GM12878 (cell line): ENCODE measurements around the gene CDPF1. TPM values are rescaled to one million over a fixed set of nuclear protein-coding genes. Genes with fewer than 3 reads are reported as not detected.

Source experiments
- ATAC-seq: fragments of 200-7000 bp; cut with Tn5 transposase; 3 replicates; pipeline ENCODE4 v1.9.1; 2020; ENCODE audit warnings: mild to moderate bottlenecking, moderate library complexity
- BruUV-seq: library from RNA; stranded (reverse); fragments of 400-500 nt; replicated peaks from 2 replicates; lab custom pipeline; 2021; lab: Mats Ljungman, UMichigan
- CTCF ChIA-PET: fragments of 300-600 bp; sonication (Branson Sonifier 250); formaldehyde crosslinking; extraction: SDS; loops from one replicate; lab custom pipeline; 2021; ENCODE audit warnings: inconsistent platforms; lab: Yijun Ruan, JAX
- POLR2A ChIA-PET: fragments of 350-600 bp; formaldehyde crosslinking; extraction: SDS; loops from one replicate; lab custom pipeline; 2021; ENCODE audit warnings: inconsistent platforms; lab: Charles Lee
- RAD21 ChIA-PET: fragments of 300-600 bp; sonication (Branson Sonifier 250); formaldehyde crosslinking; loops from one replicate; lab custom pipeline; 2023; ENCODE audit warnings: antibody characterized with exemption; ENCODE audit not compliant: unreplicated experiment; lab: Charles Lee
- SMC1A ChIA-PET: fragments of 300-600 bp; sonication (Branson Sonifier 250); formaldehyde crosslinking; loops from one replicate; lab custom pipeline; 2023; ENCODE audit not compliant: unreplicated experiment, uncharacterized antibody; lab: Charles Lee
- DNase-seq: peaks from one replicate; pipeline ENCODE4 v3.0.0-alpha.2; 2011; ENCODE audit warnings: low read depth, low spot score
- FAIRE-seq: peaks from 3 replicates; lab custom pipeline; 2011; peaks lifted over from hg19 to GRCh38; lab: Jason Lieb, UNC
- H2AFZ ChIP-seq: 2 replicates; pipeline ENCODE4 v1.6.0; 2011; ENCODE audit warnings: low read depth, low read length, control low read depth; ENCODE audit not compliant: control insufficient read depth
- H3K27ac ChIP-seq: 2 replicates; pipeline ENCODE4 v1.5.1; 2011; ENCODE audit warnings: control low read depth; ENCODE audit not compliant: control insufficient read depth, insufficient read depth
- H3K27me3 ChIP-seq, 2 experiments: replicated peaks in 1 of 2; 2 replicates each; pipeline versions ENCODE4 v1.6.0 to v1.6.1; 2011; ENCODE audit warnings: low read length in 1 of 2; ENCODE audit not compliant: control insufficient read depth in 2 of 2, insufficient read depth in 2 of 2
- H3K36me3 ChIP-seq, 2 experiments: 2 replicates each; pipeline ENCODE4 v1.5.1; 2011; ENCODE audit warnings: low read length in 1 of 2; ENCODE audit not compliant: control insufficient read depth in 2 of 2, insufficient read depth in 2 of 2
- H3K4me1 ChIP-seq: 2 replicates; pipeline ENCODE4 v1.6.1; 2011; ENCODE audit warnings: mild to moderate bottlenecking, low read length, moderate library complexity, mixed read lengths; ENCODE audit not compliant: control insufficient read depth, insufficient read depth
- H3K4me2 ChIP-seq: 2 replicates; pipeline ENCODE4 v1.6.0; 2011; ENCODE audit warnings: control low read depth; ENCODE audit not compliant: control insufficient read depth, insufficient read depth
- H3K4me3 ChIP-seq: fragments of 200-600 bp; sonication (generic); 2 replicates; pipeline ENCODE4 v1.5.1; 2016
- H3K79me2 ChIP-seq: 2 replicates; pipeline ENCODE4 v1.6.0; 2011; ENCODE audit warnings: low read length; ENCODE audit not compliant: control insufficient read depth, insufficient read depth
- H3K9ac ChIP-seq: 2 replicates; pipeline ENCODE4 v1.8.0; 2011; ENCODE audit warnings: low read length, control low read depth, mixed read lengths; ENCODE audit not compliant: control insufficient read depth, insufficient read depth
- H3K9me3 ChIP-seq: replicated peaks from 3 replicates; pipeline ENCODE4 v1.5.1; 2011; ENCODE audit warnings: mild to moderate bottlenecking, low read length; ENCODE audit not compliant: control insufficient read depth, insufficient read depth
- H4K20me1 ChIP-seq: 2 replicates; pipeline ENCODE4 v1.6.0; 2011; ENCODE audit not compliant: control insufficient read depth, insufficient read depth
- CREB1 ChIP-seq: IDR thresholded peaks from 2 replicates; pipeline ENCODE4 v1.6.1; 2012; ENCODE audit warnings: low read depth, mild to moderate bottlenecking, inconsistent platforms
- EZH2 ChIP-seq: IDR thresholded peaks from 2 replicates; pipeline ENCODE4 v1.6.1; 2012; ENCODE audit warnings: low read depth, mild to moderate bottlenecking, control low read depth, inconsistent platforms, low read length, borderline replicate concordance; ENCODE audit not compliant: control insufficient read depth
- NBN ChIP-seq: fragments of 450-650 bp; IDR thresholded peaks from 2 replicates; pipeline ENCODE4 v1.6.1; 2016
- NFIC ChIP-seq: IDR thresholded peaks from 2 replicates; pipeline ENCODE4 v1.6.1; 2012; ENCODE audit warnings: low read depth, mild to moderate bottlenecking, inconsistent platforms, low read length, moderate library complexity
- NKRF ChIP-seq: fragments of 450-650 bp; conservative IDR thresholded peaks from 2 replicates; pipeline ENCODE4 v1.6.1; 2017; ENCODE audit warnings: mild to moderate bottlenecking, moderate library complexity
- PKNOX1 ChIP-seq: fragments of 450-650 bp; IDR thresholded peaks from 2 replicates; pipeline ENCODE4 v1.6.1; 2016; ENCODE audit warnings: mild to moderate bottlenecking
- YBX1 ChIP-seq: fragments of 450-650 bp; IDR thresholded peaks from 2 replicates; pipeline ENCODE4 v1.6.1; 2016; ENCODE audit warnings: antibody characterized with exemption
- WGBS: methylation state at CpG from one replicate; pipeline ENCODE4 v1.1.6; 2016; ENCODE audit warnings: low lambda C conversion rate; ENCODE audit not compliant: insufficient replicate concordance, insufficient coverage; ENCODE audit errors: missing lambda C conversion rate; 5-methylcytosine and 5-hydroxymethylcytosine counted together
- in situ Hi-C: fragments of 300-500 bp; cut with MboI; formaldehyde crosslinking; loops from 9 replicates; pipeline ENCODE4 v1.14.3; 2018; ENCODE audit warnings: mixed read lengths
- intact Hi-C: fragments of 100-400 bp; cut with micrococcal nuclease; formaldehyde crosslinking; loops from one replicate; pipeline ENCODE4 v1.14.2; 2022; ENCODE audit not compliant: unreplicated experiment
- polyA plus RNA-seq, 11 experiments: library from polyadenylated mRNA; depleted of rRNA in 4 of 11; unstranded in 6 of 11; stranded (reverse) in 5 of 11; fragments of >200 nt; fragmentation: Nextera tagmentation in 4 of 11; fragmentation: Illumina TruSeq in 1 of 11; extraction: Ambion mirVana in 4 of 11; extraction: Trizol in 1 of 11; gene quantifications; 1 replicate in 1 of 11; 2 replicates in 10 of 11; pipeline versions ENCODE4 v1.2.1 to v1.2.3, GENCODE V29; 2011 to 2016; ENCODE audit warnings: inconsistent platforms in 2 of 11, missing spikeins in 2 of 11, low read depth in 1 of 11
- total RNA-seq, 4 experiments: library from RNA; depleted of rRNA in 3 of 4; stranded (reverse); fragments of >200 nt in 3 of 4; fragmentation: Illumina TruSeq in 1 of 4; extraction: Trizol in 1 of 4; gene quantifications; 2 replicates each; pipeline versions ENCODE4 v1.2.1 to v1.2.3, GENCODE V29; 2013 to 2021
- TF ChIP-seq, protein P1 (sequence below): fragments of 450-650 bp; IDR thresholded peaks from 2 replicates; pipeline ENCODE4 v1.6.1; 2016; ENCODE audit warnings: mild to moderate bottlenecking, moderate library complexity, borderline replicate concordance

Gene CDPF1
- total and polyA plus RNA-seq, 10 of the 15 experiments (the other 5 are each of a cell fraction or from before 2014, with no cell fraction given) = 1.0 to 22.4 (median 7.9) TPM

DNA sequence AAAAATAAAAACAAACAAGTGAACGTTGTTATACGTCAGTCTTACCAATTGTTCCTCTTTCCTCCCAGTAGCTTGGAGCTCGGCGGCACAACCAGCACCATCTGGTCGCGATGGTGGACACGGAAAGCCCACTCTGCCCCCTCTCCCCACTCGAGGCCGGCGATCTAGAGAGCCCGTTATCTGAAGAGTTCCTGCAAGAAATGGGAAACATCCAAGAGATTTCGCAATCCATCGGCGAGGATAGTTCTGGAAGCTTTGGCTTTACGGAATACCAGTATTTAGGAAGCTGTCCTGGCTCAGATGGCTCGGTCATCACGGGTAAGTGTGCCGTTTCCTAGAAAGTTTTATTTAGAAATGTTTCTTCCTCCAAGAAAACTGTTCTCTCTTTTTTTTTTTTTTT lies 51.8 kb downstream of the CDPF1 start:
- RAD21 ChIA-PET = no interaction called here
- Histone ChIP-seq H3K27ac (no peak overlapping the region), H3K4me1 (no peaks in the 10 kb centered on the region), H3K79me2 (no peaks in the 10 kb centered on the region), H3K27me3 (no peaks in the 10 kb centered on the region), H3K4me2 (no peak overlapping the region), H2AFZ (no peak overlapping the region), H3K9me3 (no peaks in the 10 kb centered on the region), H3K9ac (no peak overlapping the region), H3K4me3 (no peak overlapping the region), H3K36me3 (no peaks in the 10 kb centered on the region; a peak in 3 of 4 replicates), H4K20me1 (no peaks in the 10 kb centered on the region)
- DNase-seq = no peak
- in situ Hi-C loops = no loop called here
- CTCF ChIA-PET = no interaction called here
- SMC1A ChIA-PET = no interaction called here
- WGBS = 97% methylated on average over 18 of the region's 18 CpGs
- POLR2A ChIA-PET = no interaction called here
- no TSS peak for BruUV-seq
- intact Hi-C loops = no loop called here
- no peak for ATAC-seq
- TF ChIP-seq NBN (no peak), NFIC (no peak), CREB1 (no peak), EZH2 (no peak), PKNOX1 (no peak), YBX1 (no peak), NKRF (no peak)
- TF ChIP-seq, protein P1, sequence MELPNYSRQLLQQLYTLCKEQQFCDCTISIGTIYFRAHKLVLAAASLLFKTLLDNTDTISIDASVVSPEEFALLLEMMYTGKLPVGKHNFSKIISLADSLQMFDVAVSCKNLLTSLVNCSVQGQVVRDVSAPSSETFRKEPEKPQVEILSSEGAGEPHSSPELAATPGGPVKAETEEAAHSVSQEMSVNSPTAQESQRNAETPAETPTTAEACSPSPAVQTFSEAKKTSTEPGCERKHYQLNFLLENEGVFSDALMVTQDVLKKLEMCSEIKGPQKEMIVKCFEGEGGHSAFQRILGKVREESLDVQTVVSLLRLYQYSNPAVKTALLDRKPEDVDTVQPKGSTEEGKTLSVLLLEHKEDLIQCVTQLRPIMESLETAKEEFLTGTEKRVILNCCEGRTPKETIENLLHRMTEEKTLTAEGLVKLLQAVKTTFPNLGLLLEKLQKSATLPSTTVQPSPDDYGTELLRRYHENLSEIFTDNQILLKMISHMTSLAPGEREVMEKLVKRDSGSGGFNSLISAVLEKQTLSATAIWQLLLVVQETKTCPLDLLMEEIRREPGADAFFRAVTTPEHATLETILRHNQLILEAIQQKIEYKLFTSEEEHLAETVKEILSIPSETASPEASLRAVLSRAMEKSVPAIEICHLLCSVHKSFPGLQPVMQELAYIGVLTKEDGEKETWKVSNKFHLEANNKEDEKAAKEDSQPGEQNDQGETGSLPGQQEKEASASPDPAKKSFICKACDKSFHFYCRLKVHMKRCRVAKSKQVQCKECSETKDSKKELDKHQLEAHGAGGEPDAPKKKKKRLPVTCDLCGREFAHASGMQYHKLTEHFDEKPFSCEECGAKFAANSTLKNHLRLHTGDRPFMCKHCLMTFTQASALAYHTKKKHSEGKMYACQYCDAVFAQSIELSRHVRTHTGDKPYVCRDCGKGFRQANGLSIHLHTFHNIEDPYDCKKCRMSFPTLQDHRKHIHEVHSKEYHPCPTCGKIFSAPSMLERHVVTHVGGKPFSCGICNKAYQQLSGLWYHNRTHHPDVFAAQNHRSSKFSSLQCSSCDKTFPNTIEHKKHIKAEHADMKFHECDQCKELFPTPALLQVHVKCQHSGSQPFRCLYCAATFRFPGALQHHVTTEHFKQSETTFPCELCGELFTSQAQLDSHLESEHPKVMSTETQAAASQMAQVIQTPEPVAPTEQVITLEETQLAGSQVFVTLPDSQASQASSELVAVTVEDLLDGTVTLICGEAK = no peak
- FAIRE-seq = no peak
